Karpas-422 (cell line): ENCODE data around the gene ENOX1. TPM values are rescaled to one million over a fixed set of nuclear protein-coding genes. Genes with fewer than 3 reads are reported as not detected.

Experiments
- DNase-seq: peaks from one replicate; pipeline ENCODE4 v3.0.0-alpha.2; 2015
- H2AFZ ChIP-seq: fragments of 200-600 bp; sonication (generic); 2 replicates; pipeline ENCODE4 v1.6.1; 2014; ENCODE audit warnings: antibody characterized with exemption, low read length, mixed read lengths
- H3K27ac ChIP-seq: fragments of 200-600 bp; sonication (generic); 2 replicates; pipeline ENCODE4 v1.5.1; 2014; ENCODE audit warnings: mild to moderate bottlenecking, low read length, moderate library complexity
- H3K27me3 ChIP-seq: fragments of 200-600 bp; sonication (generic); 2 replicates; pipeline ENCODE4 v1.6.1; 2014; ENCODE audit warnings: low read length, mixed read lengths
- H3K36me3 ChIP-seq: fragments of 200-600 bp; sonication (generic); 2 replicates; pipeline ENCODE4 v1.6.1; 2014; ENCODE audit warnings: low read length, mixed read lengths; ENCODE audit not compliant: insufficient read depth
- H3K4me1 ChIP-seq: fragments of 200-600 bp; sonication (generic); 2 replicates; pipeline ENCODE4 v1.6.1; 2014; ENCODE audit warnings: mild to moderate bottlenecking, low read length, mixed read lengths
- H3K4me2 ChIP-seq: fragments of 200-600 bp; sonication (generic); 2 replicates; pipeline ENCODE4 v1.6.1; 2014; ENCODE audit warnings: low read length, low read depth, mild to moderate bottlenecking; ENCODE audit not compliant: poor library complexity, severe bottlenecking
- H3K4me3 ChIP-seq: fragments of 200-600 bp; sonication (generic); 2 replicates; pipeline ENCODE4 v1.5.1; 2014; ENCODE audit warnings: mild to moderate bottlenecking, antibody characterized with exemption, low read length, mixed read lengths
- H3K79me2 ChIP-seq: fragments of 200-600 bp; sonication (generic); 2 replicates; pipeline ENCODE4 v1.6.1; 2014; ENCODE audit warnings: mild to moderate bottlenecking, low read length, mixed read lengths
- H3K9ac ChIP-seq: fragments of 200-600 bp; sonication (generic); 2 replicates; pipeline ENCODE4 v1.6.0; 2014; ENCODE audit warnings: low read length
- H3K9me2 ChIP-seq: fragments of 200-600 bp; sonication (generic), shearing (Covaris generic); replicated peaks from 2 replicates; pipeline ENCODE4 v1.6.0; 2014; ENCODE audit warnings: mild to moderate bottlenecking, low read length, moderate library complexity; ENCODE audit not compliant: insufficient read depth
- H3K9me3 ChIP-seq: fragments of 300-700, 200-600 bp; sonication (generic); 2 replicates; pipeline ENCODE4 v1.6.1; 2014; ENCODE audit warnings: low read length, mixed read lengths
- H4K20me1 ChIP-seq: fragments of 200-600 bp; sonication (generic); 2 replicates; pipeline ENCODE4 v1.6.1; 2014; ENCODE audit warnings: mild to moderate bottlenecking, antibody characterized with exemption, low read length, low read depth; ENCODE audit not compliant: insufficient read depth
- total RNA-seq: library from RNA; depleted of rRNA; stranded (reverse); fragments of >200 nt; shearing (Covaris generic); gene quantifications from 2 replicates; pipeline ENCODE4 v1.2.3, GENCODE V29; 2014; ENCODE audit warnings: low replicate concordance

ENOX1 gene
- total RNA-seq, 1 experiment from 2014 or later, result not detected

DNA sequence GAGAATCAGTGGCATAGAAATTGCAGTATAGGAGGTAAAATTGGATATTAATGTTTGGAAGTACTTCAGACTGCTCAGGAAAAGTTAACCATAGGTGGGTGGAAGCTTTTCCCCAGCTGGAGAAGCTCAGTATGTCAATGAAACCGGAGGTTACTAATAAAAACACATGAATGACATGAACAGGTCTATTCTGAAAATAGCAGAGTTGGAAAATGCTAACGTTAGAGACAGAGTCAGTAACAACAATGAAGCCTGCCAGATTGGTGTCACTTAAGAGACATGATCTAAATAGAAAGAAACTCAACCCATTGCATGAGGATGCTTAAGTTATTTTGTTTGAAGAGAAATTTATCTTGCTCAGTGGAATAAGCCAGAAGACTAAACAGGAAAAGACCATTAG lies 398.9 kb downstream of the ENOX1 start:
- Histone ChIP-seq H2AFZ (no peak overlapping the region), H3K27ac (no peak overlapping the region), H4K20me1 (no peaks in the 10 kb centered on the region), H3K9ac (no peak overlapping the region), H3K4me1 (no peaks in the 10 kb centered on the region), H3K9me2 (no peaks in the 10 kb centered on the region), H3K36me3 (no peaks in the 10 kb centered on the region), H3K9me3 (no peaks in the 10 kb centered on the region), H3K79me2 (no peaks in the 10 kb centered on the region), H3K4me3 (no peak overlapping the region), H3K4me2 (no peak overlapping the region), H3K27me3 (no peaks in the 10 kb centered on the region)
- no peak for DNase-seq

DNA sequence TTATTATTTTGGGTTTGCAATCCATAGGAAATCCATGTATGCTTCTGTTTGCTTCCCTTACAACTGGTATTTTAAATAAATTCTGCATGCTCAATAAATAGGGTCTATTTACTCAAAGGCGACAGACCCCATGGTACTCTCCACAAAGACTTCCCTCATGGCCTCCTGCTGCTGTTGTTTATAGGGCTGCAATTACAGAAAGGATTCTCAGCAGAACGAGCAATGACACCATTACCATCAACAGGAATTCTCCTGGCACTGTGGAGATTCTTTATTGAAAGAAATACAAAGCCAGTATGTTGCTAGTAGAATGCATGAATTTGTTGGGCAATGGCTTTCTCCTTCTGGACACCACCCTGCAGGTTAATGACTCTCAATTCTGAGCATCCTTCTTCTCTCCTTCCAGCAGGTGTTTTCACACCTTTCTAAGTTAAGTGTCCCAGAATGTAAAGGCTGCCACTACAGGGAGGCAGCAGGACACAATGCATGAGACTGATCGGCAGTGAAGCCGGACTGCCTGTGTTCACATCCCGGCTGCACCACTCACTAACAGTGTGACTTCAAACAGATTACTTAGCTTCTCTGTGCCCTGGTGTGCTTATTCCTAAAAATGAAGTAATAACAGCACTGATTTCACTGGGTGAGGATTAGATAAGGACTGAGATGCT lies 403.1 kb downstream of the ENOX1 start:
- no peaks in the 10 kb centered on the region for H4K20me1 ChIP-seq
- no peak overlapping the region for H3K4me2 ChIP-seq
- no peaks in the 10 kb centered on the region for H3K4me1 ChIP-seq
- DNase-seq, result no peak
- no peak overlapping the region for H3K4me3 ChIP-seq
- H3K9me3 ChIP-seq, result no peaks in the 10 kb centered on the region
- H3K27ac ChIP-seq, result no peak overlapping the region
- H3K9ac ChIP-seq, result no peak overlapping the region
- H3K27me3 ChIP-seq, result no peaks in the 10 kb centered on the region
- no peaks in the 10 kb centered on the region for H3K9me2 ChIP-seq
- H2AFZ ChIP-seq, result no peak overlapping the region
- no peaks in the 10 kb centered on the region for H3K36me3 ChIP-seq
- no peaks in the 10 kb centered on the region for H3K79me2 ChIP-seq

DNA sequence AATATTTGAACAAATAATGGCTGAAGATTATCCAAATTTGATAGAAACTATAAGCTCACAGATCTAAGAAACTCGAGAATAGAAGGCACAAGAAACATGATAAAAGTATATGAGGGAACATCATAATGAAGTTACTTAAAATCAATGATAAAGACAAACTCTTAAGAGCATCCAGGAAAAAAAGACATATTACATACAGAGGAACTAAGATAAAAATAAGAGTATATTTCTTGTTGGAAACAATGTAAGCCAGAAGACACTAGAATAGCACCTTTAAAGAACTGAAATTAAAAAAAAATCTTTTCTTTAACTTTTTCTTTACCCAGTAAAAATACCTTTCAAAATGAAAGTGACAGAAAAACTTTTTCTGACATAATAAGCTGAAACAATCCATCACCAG lies 407.0 kb downstream of the ENOX1 start:
- Histone ChIP-seq H2AFZ (no peak overlapping the region), H3K9ac (no peak overlapping the region), H3K9me2 (no peaks in the 10 kb centered on the region), H3K79me2 (no peaks in the 10 kb centered on the region), H3K9me3 (no peaks in the 10 kb centered on the region), H3K4me1 (no peaks in the 10 kb centered on the region), H3K4me3 (no peak overlapping the region), H3K4me2 (no peak overlapping the region), H3K27ac (no peak overlapping the region), H3K36me3 (no peaks in the 10 kb centered on the region), H4K20me1 (no peaks in the 10 kb centered on the region), H3K27me3 (no peaks in the 10 kb centered on the region)
- DNase-seq, result no peak

DNA sequence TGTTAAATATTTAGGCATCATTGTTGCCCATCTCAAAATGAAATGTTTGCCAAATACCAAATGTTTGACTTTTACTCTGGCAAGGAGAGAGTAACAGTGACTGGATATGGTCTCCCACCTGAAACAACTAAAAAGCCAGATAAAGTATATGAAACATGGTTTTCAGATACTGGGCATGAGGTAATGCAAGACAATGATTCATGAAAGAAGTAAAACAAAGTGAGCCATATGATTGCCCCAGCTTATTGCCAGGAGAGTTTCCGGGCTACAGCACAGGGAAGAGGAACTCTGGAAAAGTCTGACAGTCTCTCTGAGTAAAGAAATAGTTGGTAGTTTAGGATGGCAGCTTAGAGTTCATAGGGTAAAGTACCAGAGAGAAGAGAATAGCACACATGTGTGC lies 408.8 kb downstream of the ENOX1 start:
- Histone ChIP-seq H4K20me1 (no peaks in the 10 kb centered on the region), H3K27me3 (no peaks in the 10 kb centered on the region), H3K79me2 (no peaks in the 10 kb centered on the region), H2AFZ (no peak overlapping the region), H3K27ac (no peak overlapping the region), H3K9me2 (no peaks in the 10 kb centered on the region), H3K4me1 (no peaks in the 10 kb centered on the region), H3K36me3 (no peaks in the 10 kb centered on the region), H3K4me3 (no peak overlapping the region), H3K4me2 (no peak overlapping the region), H3K9me3 (no peaks in the 10 kb centered on the region), H3K9ac (no peak overlapping the region)
- DNase-seq, result no peak

DNA sequence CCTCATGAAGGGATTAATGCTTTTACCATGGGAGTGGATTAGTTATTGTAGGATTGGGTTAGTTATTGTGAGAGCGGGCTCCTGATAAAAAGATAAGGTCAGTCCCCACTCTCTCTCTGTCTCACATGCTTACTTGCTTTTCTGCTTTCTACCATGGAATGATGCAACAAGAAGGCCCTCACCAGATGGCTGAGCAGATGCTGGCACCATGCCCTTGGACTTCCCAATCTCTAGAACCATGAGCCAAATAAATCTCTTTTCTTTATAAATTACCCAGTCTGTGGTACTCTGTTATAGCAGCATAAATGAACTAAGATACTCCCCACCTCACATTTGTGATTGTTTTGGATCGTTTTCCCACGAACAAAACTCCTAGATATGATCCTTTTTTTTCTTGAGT lies 409.6 kb downstream of the ENOX1 start:
- no peak overlapping the region for H3K27ac ChIP-seq
- H3K9me2 ChIP-seq, result no peaks in the 10 kb centered on the region
- no peaks in the 10 kb centered on the region for H3K36me3 ChIP-seq

DNA sequence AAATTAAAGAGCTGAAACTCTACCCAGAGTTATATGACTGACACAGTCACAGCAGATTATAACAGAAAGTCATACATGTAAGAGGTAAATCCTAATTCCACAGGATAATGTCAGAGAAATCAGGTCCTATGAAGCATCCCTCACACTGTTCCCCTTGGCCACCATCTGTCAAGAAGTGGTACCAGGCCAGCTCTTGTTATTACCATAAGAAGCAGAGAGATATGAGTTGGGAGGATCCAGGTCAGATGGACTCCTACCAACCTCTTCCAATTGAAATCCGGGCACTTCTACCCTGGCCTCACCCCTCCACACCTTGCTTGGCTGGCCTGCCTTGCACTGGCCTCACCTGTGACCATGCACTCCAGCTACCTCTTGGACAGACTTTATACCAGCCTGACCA lies 410.2 kb downstream of the ENOX1 start:
- H3K4me1 ChIP-seq, result no peaks in the 10 kb centered on the region
- DNase-seq, result no peak
- no peaks in the 10 kb centered on the region for H3K36me3 ChIP-seq
- no peaks in the 10 kb centered on the region for H3K79me2 ChIP-seq
- H3K4me2 ChIP-seq, result no peak overlapping the region
- H2AFZ ChIP-seq, result no peak overlapping the region
- no peak overlapping the region for H3K27ac ChIP-seq
- no peak overlapping the region for H3K9ac ChIP-seq
- H3K4me3 ChIP-seq, result no peak overlapping the region
- H4K20me1 ChIP-seq, result no peaks in the 10 kb centered on the region
- H3K9me3 ChIP-seq, result no peaks in the 10 kb centered on the region
- H3K9me2 ChIP-seq, result no peaks in the 10 kb centered on the region
- no peaks in the 10 kb centered on the region for H3K27me3 ChIP-seq

More for the DNA sequence above, 409.6 kb downstream of the ENOX1 start:
- no peak for DNase-seq
- Histone ChIP-seq H3K4me3 (no peak overlapping the region), H3K79me2 (no peaks in the 10 kb centered on the region), H3K9ac (no peak overlapping the region), H3K9me3 (no peaks in the 10 kb centered on the region), H4K20me1 (no peaks in the 10 kb centered on the region), H3K4me2 (no peak overlapping the region), H3K27me3 (no peaks in the 10 kb centered on the region), H2AFZ (no peak overlapping the region), H3K4me1 (no peaks in the 10 kb centered on the region)

DNA sequence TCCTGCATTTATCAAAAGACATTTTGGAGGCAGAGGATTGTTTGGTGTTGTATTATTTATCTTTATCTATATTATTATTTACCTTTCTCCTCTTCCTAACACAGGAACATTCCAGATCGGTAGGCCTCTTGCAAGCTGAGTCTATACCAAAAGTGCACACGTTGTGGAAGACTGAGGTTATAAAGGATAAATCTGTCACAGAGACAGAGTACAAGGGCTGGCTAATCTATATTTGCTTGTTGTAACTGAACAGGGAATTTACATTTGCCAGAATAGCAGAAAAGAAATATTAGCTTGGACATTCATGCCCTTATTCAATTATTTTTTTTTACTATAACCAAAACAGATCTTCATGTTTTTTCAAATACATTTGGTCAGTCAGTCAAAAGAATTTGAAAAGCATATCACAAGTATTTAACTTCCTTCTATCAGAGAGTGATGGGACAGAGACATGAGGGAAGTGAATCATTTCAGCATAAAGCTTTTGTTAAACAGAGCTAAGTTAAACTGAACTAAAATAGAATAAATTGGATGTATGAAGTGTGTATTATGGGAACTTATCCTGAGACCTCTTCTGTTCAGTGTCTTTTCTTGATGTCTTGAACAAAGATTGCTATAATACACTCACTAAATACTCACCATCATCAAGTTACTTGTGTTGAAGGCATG lies 410.8 kb downstream of the ENOX1 start:
- H3K4me1 ChIP-seq, result no peaks in the 10 kb centered on the region
- H3K36me3 ChIP-seq, result no peaks in the 10 kb centered on the region
- no peak for DNase-seq
- H3K27ac ChIP-seq, result no peak overlapping the region
- H3K79me2 ChIP-seq, result no peaks in the 10 kb centered on the region
- no peak overlapping the region for H3K4me2 ChIP-seq
- no peak overlapping the region for H3K4me3 ChIP-seq
- no peaks in the 10 kb centered on the region for H3K27me3 ChIP-seq
- no peak overlapping the region for H3K9ac ChIP-seq
- H3K9me2 ChIP-seq, result no peaks in the 10 kb centered on the region
- no peaks in the 10 kb centered on the region for H3K9me3 ChIP-seq
- H2AFZ ChIP-seq, result no peak overlapping the region
- H4K20me1 ChIP-seq, result no peaks in the 10 kb centered on the region

DNA sequence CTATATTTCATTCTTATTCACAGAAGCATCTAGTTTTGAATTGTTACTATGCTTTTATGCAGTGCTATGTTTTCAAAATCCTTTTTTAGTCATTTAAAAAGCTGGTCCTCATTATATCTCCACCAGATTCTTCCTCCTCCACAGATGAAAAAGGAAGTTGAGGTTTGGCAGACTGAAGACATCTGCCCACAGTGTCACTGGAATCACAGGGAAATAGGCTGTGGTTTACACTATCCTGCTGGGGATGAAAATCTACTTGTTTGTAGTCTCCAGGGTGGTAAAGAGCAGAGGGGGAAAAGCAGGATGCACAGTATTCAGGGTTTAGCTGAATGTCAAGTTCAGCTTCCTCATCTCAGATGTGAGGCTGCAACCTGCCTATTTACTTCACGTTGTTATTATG lies 412.2 kb downstream of the ENOX1 start:
- no peak overlapping the region for H2AFZ ChIP-seq
- H3K9me3 ChIP-seq, result no peaks in the 10 kb centered on the region
- no peaks in the 10 kb centered on the region for H3K79me2 ChIP-seq
- no peaks in the 10 kb centered on the region for H4K20me1 ChIP-seq
- no peak for DNase-seq
- H3K9ac ChIP-seq, result no peak overlapping the region
- H3K4me2 ChIP-seq, result no peak overlapping the region
- H3K27me3 ChIP-seq, result no peaks in the 10 kb centered on the region
- no peaks in the 10 kb centered on the region for H3K36me3 ChIP-seq
- H3K4me3 ChIP-seq, result no peak overlapping the region
- H3K27ac ChIP-seq, result no peak overlapping the region
- H3K9me2 ChIP-seq, result no peaks in the 10 kb centered on the region
- H3K4me1 ChIP-seq, result no peaks in the 10 kb centered on the region
